Testis (tissue), 3 donors: Measurements from ENCODE around the gene CDC42EP4. TPM values are rescaled to one million over a fixed set of nuclear protein-coding genes. Genes with fewer than 3 reads are reported as not detected.
A peak's percentile ranks its signal among the peaks of the same experiment; 100 is the strongest.
"Not testable (repeated sequence)": the region's sequence is repeated elsewhere in the genome, so short reads cannot be mapped to it uniquely, and the experiment has no call there.

Experiments
- DNase-seq: peaks from one replicate; pipeline ENCODE4 v3.0.0-alpha.2; 2019
- H3K27ac ChIP-seq, 2 donors: fragments of 200-600 bp; sonication (generic); one replicate each; pipeline ENCODE4 v1.5.1; 2019
- H3K27me3 ChIP-seq: fragments of 200-600 bp; sonication (generic); one replicate; pipeline ENCODE4 v1.5.1; 2019
- H3K36me3 ChIP-seq: fragments of 200-600 bp; sonication (generic); one replicate; pipeline ENCODE4 v1.5.1; 2017; ENCODE audit warnings: low read depth; ENCODE audit errors: missing control alignments
- H3K4me1 ChIP-seq: fragments of 200-600 bp; sonication (generic); one replicate; pipeline ENCODE4 v1.5.1; 2019
- H3K4me3 ChIP-seq, 2 donors: fragments of 200-600 bp; sonication (generic); one replicate each; pipeline ENCODE4 v1.5.1; 2017 to 2019
- H3K9me3 ChIP-seq: fragments of 200-600 bp; sonication (generic); one replicate; pipeline ENCODE4 v1.5.1; 2017
- POLR2A ChIP-seq: fragments of 450-650 bp; IDR thresholded peaks from one replicate; pipeline ENCODE4 v1.6.1; 2017; ENCODE audit warnings: antibody characterized with exemption, mild to moderate bottlenecking, moderate library complexity
- WGBS, 2 donors: methylation state at CpG; one replicate each; pipeline ENCODE4 v1.1.5; 2018; 5-methylcytosine and 5-hydroxymethylcytosine counted together
- intact Hi-C: fragments of 100-400 bp; cut with DNase I; formaldehyde crosslinking; loops from one replicate; pipeline ENCODE4 v1.15.1; 2023; ENCODE audit warnings: low total_unique reads
- polyA plus RNA-seq: library from polyadenylated mRNA; stranded (reverse); fragments of 350-450 nt; fragmentation: Illumina TruSeq; extraction: RNeasy Lipid Tissue Mini Kit (QIAGEN cat#74804); gene quantifications from one replicate; pipeline ENCODE4 v1.2.3, GENCODE V29; 2014; ENCODE audit warnings: low read depth, low replicate concordance; ENCODE audit not compliant: insufficient read depth
- total RNA-seq, 2 donors: library from RNA; depleted of rRNA; stranded (reverse); fragments of >200 nt; gene quantifications; one replicate each; pipeline ENCODE4 v1.2.3, GENCODE V29; 2016
- TF ChIP-seq, protein P1 (sequence below), 3 experiments: fragments of 450-650 bp in 2 of 3; fragments of 200-600 bp in 1 of 3; sonication (generic) in 1 of 3; IDR thresholded peaks; one replicate each; pipeline ENCODE4 v1.5.1; 2016 to 2019; ENCODE audit warnings: antibody characterized with exemption in 3 of 3, mild to moderate bottlenecking in 2 of 3, moderate library complexity in 1 of 3

Gene CDC42EP4
- total and polyA plus RNA-seq, 3 donors from 2014 or later, result 55.9 to 140 (median 103) TPM

DNA sequence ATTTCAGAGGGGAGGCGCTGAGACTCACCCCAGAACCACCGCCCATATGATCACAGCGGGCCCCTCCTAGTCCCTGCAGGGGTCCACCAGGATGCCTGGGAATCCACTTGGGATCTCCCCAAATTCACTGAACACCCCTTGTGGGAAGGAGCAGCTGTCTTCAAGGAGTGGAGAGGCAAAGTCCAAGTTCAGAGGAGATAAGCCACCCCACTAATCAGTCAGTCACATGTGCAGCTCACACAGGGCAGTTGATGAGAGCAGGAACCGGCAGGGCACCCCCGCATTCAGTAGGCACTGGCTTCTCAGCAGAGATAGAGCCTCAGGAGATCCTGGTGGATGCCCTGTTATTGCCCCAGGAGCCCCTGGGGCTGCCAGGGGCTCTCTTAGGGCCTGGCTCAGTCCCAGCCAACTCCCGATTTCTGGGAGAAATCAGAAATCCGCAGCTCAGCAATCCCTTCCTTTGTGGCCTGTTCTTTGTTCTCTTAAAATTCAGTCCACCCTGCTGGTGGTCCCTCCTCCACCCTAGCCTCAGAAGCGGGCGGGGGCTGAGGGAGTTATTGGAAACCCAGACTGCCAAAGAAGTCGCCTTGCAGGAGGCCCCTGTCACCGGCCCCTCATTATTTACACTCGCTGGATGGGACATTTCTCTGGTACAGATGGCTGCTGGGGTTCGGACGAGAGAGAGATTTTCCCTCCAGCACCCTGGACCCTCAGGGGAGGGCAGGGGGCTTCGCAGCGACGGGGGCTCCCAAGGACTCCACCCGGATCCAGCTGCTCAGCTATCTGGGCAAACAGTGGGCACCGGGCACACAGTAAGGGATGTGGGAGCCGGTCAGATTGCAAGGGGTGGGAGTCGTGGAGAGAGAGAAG, 1.8 kb downstream of the CDC42EP4 start:
- peak; percentile 88 for DNase-seq
- Histone ChIP-seq H3K9me3 (no peaks in the 10 kb centered on the region), H3K4me1 (peaks cover 38% of the 10 kb centered on the region), H3K27me3 (no peaks in the 10 kb centered on the region), H3K27ac (peak overlapping the region; percentile 92 to 93), H3K36me3 (no peaks in the 10 kb centered on the region), H3K4me3 (peak overlapping the region; percentile 95 to 98)
- intact Hi-C loops, result no loop called here
- TF ChIP-seq, protein P1, sequence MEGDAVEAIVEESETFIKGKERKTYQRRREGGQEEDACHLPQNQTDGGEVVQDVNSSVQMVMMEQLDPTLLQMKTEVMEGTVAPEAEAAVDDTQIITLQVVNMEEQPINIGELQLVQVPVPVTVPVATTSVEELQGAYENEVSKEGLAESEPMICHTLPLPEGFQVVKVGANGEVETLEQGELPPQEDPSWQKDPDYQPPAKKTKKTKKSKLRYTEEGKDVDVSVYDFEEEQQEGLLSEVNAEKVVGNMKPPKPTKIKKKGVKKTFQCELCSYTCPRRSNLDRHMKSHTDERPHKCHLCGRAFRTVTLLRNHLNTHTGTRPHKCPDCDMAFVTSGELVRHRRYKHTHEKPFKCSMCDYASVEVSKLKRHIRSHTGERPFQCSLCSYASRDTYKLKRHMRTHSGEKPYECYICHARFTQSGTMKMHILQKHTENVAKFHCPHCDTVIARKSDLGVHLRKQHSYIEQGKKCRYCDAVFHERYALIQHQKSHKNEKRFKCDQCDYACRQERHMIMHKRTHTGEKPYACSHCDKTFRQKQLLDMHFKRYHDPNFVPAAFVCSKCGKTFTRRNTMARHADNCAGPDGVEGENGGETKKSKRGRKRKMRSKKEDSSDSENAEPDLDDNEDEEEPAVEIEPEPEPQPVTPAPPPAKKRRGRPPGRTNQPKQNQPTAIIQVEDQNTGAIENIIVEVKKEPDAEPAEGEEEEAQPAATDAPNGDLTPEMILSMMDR (IDR thresholded peaks at IDR 0.05), result no peak
- no peak for TF ChIP-seq POLR2A
- 3 to 9% methylated on average over 13 to 21 of the region's 21 CpGs for WGBS, 2 donors

DNA sequence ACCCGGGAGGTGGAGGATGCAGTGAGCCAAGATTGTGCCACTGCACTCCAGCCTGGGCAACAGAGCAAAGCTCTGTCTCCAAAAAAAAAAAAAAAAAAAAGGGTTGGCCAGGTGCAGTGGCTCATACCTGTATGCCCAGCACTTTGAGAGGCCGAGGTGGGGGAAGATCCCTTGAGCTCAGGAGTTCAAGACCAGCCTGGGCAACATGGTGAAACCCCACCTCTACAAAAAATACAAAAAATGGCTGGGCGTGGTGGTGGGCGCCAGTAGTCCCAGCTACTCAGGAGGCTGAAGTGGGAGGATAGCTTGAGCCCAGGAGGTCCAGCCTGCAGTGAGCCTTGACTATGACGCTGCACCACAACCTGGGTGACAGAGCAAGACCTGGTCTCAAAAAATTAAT, 2.8 kb downstream of the CDC42EP4 start:
- Histone ChIP-seq H3K27ac (peak overlapping the region; percentile 92 to 93), H3K4me3 (peak overlapping the region in 1 of 2 donors; percentile 95), H3K4me1 (peaks cover 48% of the 10 kb centered on the region)
- intact Hi-C loops, H3K27me3 ChIP-seq, DNase-seq, H3K9me3 ChIP-seq, H3K36me3 ChIP-seq: not testable (repeated sequence)
- WGBS, 2 donors, result 51 to 69% methylated on average over 5 of the region's 5 CpGs

DNA sequence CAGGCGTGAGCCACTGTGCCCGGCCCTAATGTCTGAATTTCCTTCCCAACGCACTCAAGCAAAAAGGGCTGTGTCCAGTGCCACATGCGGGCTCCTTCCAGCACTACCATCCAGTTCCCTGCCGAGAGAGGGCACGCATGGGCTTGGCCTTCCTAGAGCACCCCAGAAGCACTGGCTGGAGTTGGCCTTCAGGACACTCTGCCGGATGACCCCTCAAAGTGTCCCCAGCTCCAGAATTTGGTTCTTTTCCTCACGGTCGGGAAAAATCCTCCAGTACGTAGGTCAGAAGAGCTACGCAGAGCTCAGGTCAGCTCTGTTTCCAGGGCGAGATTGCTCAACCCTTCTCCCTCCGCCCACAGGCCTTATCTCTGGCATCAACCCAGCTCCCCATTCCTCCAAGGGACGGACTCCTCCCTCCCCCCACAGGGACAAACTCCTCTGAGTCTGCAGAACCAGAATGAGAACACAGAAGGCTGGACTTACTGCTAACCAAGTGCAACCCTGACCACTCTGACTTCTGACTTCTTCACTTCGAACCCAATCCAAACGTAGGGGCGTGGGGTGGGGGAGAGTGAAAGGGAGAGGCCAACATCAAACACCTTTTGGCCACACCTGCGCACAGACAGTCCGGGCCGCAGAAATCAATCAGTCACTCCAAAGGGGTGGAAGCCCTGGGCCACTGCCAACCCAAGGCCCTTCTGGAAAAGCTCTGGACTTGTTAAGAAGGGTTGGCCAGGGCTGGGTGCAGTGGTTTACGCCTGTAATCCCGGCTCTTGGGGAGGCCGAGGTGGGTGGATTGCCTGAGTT, 3.6 kb downstream of the CDC42EP4 start:
- intact Hi-C loops, result no loop called here
- H3K27me3 ChIP-seq, result no peaks in the 10 kb centered on the region
- peak overlapping the region in 1 of 2 donors; percentile 46 for H3K4me3 ChIP-seq
- DNase-seq, result peak; percentile 90
- H3K4me1 ChIP-seq, result peaks cover 55% of the 10 kb centered on the region
- H3K9me3 ChIP-seq, result no peaks in the 10 kb centered on the region
- H3K27ac ChIP-seq, result peak overlapping the region; percentile 80 to 90
- TF ChIP-seq, protein P1 (IDR thresholded peaks at IDR 0.05), result no peak
- TF ChIP-seq POLR2A, result no peak
- H3K36me3 ChIP-seq, result no peaks in the 10 kb centered on the region
- 36 to 47% methylated on average over 16 to 23 of the region's 23 CpGs for WGBS, 2 donors

DNA sequence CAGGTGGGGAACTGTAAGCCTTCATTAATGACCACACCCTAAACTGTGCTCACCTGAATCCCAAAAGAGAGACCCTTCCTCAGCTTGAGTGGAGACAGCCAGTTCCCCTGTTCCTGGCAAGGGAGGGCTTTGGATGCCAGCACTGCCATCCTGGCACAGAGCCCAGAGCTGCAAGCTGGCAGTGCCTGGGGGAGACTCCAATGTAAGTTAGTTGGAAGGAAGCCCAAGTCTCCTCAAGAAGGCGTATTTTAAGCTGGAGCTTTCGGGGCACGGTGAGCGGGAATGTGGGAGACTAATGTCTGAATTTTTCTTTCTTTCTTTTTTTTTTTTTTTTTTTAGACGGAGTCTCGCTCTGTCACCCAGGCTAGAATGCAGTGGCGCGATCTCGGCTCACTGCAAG, 4.7 kb downstream of the CDC42EP4 start:
- Histone ChIP-seq H3K27ac (peak overlapping the region; percentile 80 to 90), H3K4me1 (peaks cover 61% of the 10 kb centered on the region), H3K27me3 (no peaks in the 10 kb centered on the region), H3K9me3 (no peaks in the 10 kb centered on the region), H3K36me3 (no peaks in the 10 kb centered on the region), H3K4me3 (no peak overlapping the region)
- peak; percentile 71 for DNase-seq
- intact Hi-C loops, result no loop called here
- TF ChIP-seq, protein P1 (IDR thresholded peaks at IDR 0.05), result no peak
- TF ChIP-seq POLR2A, result no peak
- WGBS, 2 donors, result 71 to 86% methylated on average over 9 of the region's 9 CpGs
